Stimulated activated CD8-positive, alpha-beta memory T cell treated with anti-CD3 and anti-CD28 coated beads, Interleukin-15, amount 100 ng/mL, for 48 hours (primary cell): ENCODE data around the gene CLDN1.
"Not testable (repeated sequence)": the region's sequence is repeated elsewhere in the genome, so short reads cannot be mapped to it uniquely, and the experiment has no call there.

ENCODE experiments used
- DNase-seq, 2 donors: peaks; one replicate each; pipeline ENCODE4 v3.0.0-alpha.2; 2020; ENCODE audit warnings: low read depth in 2 of 2

Gene CLDN1

DNA sequence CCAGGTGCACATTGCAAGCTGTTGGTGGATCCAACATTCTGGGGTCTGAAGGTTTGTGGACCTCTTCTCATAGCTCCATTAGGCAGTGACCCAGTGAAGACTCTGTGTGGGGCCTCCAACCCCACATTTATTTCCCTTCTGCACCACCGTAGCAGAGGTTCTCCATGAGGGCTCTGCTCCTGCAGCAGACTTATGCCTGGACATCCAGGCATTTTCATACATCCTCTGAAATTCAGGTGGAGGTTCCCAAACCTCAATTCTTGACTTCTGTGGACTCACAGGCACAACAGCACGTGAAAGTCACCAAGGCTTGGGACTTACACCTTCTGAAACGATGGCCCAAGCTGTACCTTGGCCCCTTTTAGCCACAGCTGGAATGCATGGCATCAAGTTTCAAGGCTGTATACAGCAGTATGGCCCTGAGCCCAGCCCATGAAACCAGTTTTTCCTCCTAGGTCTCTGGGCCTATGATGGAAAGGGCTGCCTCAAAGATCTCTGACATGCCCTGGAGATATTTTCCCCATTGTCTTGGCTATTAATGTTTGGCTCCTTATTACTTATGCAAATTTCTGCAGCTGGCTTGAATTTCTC, 30.2 kb downstream of the CLDN1 start:
- no peak for DNase-seq

- no peak for DNase-seq
Observed at GRCh38 chr3:190289989-190290388, 32.3 kb downstream of the CLDN1 start.

GRCh38 chr3:190288836-190289235, 33.4 kb downstream of the CLDN1 start:
- DNase-seq = no peak

- DNase-seq = no peak
Observed at GRCh38 chr3:190286014-190286413, 36.2 kb downstream of the CLDN1 start.

- DNase-seq = no peak
Observed at GRCh38 chr3:190281308-190282051, 40.8 kb downstream of the CLDN1 start.

GRCh38 chr3:190279690-190280089, 42.6 kb downstream of the CLDN1 start:
- no peak for DNase-seq

GRCh38 chr3:190272747-190273146, 49.5 kb downstream of the CLDN1 start:
- no peak for DNase-seq

GRCh38 chr3:190269101-190269500, 53.1 kb downstream of the CLDN1 start:
- no peak for DNase-seq

- not testable (repeated sequence) for DNase-seq
Observed at GRCh38 chr3:190267464-190267863, 54.8 kb downstream of the CLDN1 start.

- no peak for DNase-seq
Observed at GRCh38 chr3:190266913-190267290, 55.3 kb downstream of the CLDN1 start.

- DNase-seq = no peak
Observed at GRCh38 chr3:190266265-190266912, 55.9 kb downstream of the CLDN1 start.

DNA sequence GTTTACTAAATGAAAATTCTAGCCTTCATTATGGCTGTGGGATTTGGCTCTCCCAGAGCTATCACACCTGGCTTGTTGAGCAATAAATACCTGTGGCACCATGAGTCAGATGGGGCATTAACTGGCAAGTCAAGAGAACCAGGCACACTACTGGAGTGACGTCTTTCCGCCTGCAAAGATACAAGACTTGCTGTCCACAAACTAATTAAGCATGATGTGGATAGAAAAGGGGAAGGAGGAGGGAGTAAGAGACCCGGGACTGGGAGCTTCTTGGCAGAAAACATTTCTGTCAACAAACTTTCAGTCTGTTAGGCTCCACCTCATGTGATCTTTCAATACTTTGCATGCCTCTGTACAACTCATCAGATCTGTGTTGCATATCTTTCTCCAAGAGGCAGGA, 56.5 kb downstream of the CLDN1 start:
- no peak for DNase-seq

- DNase-seq = no peak
Observed at GRCh38 chr3:190265126-190265525, 57.1 kb downstream of the CLDN1 start.

DNA sequence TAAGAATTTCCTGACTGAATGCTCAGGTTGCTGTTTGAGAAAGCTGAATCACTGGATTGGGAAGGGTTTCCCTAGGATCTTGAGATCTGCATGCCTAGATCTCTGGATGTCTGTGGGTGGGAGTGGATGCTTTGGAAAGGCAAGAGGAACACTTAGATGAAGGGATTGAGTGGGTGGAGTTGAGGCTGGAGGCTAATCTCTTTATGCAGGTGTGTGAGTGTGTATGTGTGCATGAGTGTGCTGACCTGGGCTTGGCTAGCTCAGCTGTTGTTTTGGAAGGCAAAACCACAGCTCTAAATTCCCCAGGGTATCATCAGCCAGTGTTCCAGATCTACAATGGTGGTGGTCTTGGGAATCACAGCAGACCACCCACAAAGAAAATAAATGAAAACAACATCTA, 60.5 kb downstream of the CLDN1 start:
- DNase-seq = no peak

GRCh38 chr3:190261015-190261414, 61.2 kb downstream of the CLDN1 start:
- no peak for DNase-seq

GRCh38 chr3:190260301-190260700, 61.9 kb downstream of the CLDN1 start:
- no peak for DNase-seq

DNA sequence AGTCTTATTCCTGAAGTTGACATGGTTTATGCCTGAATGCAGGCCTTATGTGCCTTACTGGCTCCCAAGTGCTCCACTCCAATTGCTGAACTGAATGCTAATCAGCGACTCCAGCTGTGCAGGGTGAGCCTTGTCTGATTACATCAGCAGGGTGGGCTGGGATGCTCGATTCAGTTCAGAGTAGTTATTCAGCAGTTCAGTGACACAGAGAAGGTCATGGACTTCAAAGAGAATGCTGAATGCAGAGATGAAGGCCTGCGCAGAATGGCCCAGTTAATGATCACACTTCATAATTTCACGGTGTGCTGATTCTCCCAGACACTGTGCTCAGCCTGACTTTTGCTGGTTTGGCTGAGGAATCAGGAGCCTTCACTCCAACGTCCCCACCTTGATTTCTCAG, 63.6 kb downstream of the CLDN1 start:
- no peak for DNase-seq
